Tibial artery (tissue), 4 donors: ENCODE results near the gene OR2G6.

Experiments used
- DNase-seq, 2 donors: peaks; one replicate each; pipeline ENCODE4 v3.0.0-alpha.2; 2019
- H3K27ac ChIP-seq, 2 donors: fragments of 200-600 bp; sonication (generic) in 1 of 2; 1 replicate in 1 of 2; 2 replicates in 1 of 2; pipeline ENCODE4 v1.5.1; 2018 to 2019; ENCODE audit warnings: mild to moderate bottlenecking in 1 of 2
- H3K27me3 ChIP-seq, 2 donors: fragments of 200-600 bp; sonication (generic) in 1 of 2; one replicate each; pipeline versions ENCODE4 v1.5.1 to v1.6.0; 2016 to 2019
- H3K36me3 ChIP-seq, 3 donors: fragments of 200-600 bp; sonication (generic) in 2 of 3; one replicate each; pipeline ENCODE4 v1.5.1; 2016 to 2019; ENCODE audit warnings: mild to moderate bottlenecking in 2 of 3
- H3K4me1 ChIP-seq, 4 donors: fragments of 200-600 bp; sonication (generic) in 2 of 4; 1 replicate in 3 of 4; 2 replicates in 1 of 4; pipeline ENCODE4 v1.5.1; 2016 to 2019
- H3K4me3 ChIP-seq, 2 donors: fragments of 200-600 bp; sonication (generic) in 1 of 2; 1 replicate in 1 of 2; 2 replicates in 1 of 2; pipeline ENCODE4 v1.5.1; 2018 to 2019; ENCODE audit warnings: mild to moderate bottlenecking in 2 of 2
- H3K9me3 ChIP-seq, 3 donors: fragments of 200-600 bp; sonication (generic) in 1 of 3; one replicate each; pipeline ENCODE4 v1.5.1; 2016 to 2019
- intact Hi-C: fragments of 100-400 bp; cut with DNase I; formaldehyde crosslinking; loops from one replicate; pipeline ENCODE4 v1.15.0; 2023; ENCODE audit warnings: low total_unique reads
- TF ChIP-seq, protein P1 (sequence below), 2 experiments: fragments of 200-600 bp in 1 of 2; fragments of 450-650 bp in 1 of 2; IDR thresholded peaks; one replicate each; pipeline ENCODE4 v1.5.1; 2017 to 2019; ENCODE audit warnings: antibody characterized with exemption in 2 of 2, mild to moderate bottlenecking in 1 of 2, moderate library complexity in 1 of 2

OR2G6 gene

DNA sequence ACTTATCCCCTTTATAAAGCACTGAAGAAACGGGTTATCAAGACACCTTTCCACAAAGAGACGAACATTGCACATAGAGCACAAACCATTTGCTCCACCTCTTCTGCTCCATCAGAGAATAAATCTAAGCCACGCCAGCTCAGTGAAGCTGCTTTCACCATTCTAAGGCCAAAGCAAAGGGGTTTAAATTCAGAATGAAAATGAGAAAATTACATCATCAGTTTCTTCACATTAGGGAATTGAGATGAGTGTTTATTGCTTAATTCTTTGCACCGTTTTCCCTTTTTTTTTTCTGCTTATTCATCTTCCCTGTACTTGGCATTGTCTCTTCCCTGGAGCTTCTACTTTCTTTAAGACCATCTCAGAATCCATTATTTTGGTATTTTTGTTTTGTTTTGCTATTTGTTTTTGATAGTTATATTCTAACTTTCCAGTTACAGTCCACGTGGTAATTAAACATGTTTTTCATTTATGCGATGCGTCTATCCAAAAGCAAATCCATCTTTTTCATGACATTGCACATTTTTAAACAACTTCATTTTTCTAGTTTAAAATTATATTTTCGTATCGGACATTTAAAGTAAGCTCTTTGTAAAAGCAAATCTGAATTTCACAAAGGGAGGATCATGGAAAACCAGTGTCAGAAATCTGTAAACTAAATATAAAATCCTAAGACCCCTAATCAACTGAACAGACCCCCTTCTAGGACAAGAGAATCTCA lies 68.5 kb downstream of the OR2G6 start:
- Histone ChIP-seq H3K36me3 (no peaks in the 10 kb centered on the region), H3K4me1 (no peaks in the 10 kb centered on the region), H3K27ac (no peak overlapping the region), H3K9me3 (no peaks in the 10 kb centered on the region), H3K4me3 (no peak overlapping the region), H3K27me3 (no peaks in the 10 kb centered on the region)
- TF ChIP-seq, protein P1, sequence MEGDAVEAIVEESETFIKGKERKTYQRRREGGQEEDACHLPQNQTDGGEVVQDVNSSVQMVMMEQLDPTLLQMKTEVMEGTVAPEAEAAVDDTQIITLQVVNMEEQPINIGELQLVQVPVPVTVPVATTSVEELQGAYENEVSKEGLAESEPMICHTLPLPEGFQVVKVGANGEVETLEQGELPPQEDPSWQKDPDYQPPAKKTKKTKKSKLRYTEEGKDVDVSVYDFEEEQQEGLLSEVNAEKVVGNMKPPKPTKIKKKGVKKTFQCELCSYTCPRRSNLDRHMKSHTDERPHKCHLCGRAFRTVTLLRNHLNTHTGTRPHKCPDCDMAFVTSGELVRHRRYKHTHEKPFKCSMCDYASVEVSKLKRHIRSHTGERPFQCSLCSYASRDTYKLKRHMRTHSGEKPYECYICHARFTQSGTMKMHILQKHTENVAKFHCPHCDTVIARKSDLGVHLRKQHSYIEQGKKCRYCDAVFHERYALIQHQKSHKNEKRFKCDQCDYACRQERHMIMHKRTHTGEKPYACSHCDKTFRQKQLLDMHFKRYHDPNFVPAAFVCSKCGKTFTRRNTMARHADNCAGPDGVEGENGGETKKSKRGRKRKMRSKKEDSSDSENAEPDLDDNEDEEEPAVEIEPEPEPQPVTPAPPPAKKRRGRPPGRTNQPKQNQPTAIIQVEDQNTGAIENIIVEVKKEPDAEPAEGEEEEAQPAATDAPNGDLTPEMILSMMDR (IDR thresholded peaks at IDR 0.05), result no peak
- intact Hi-C loops, result no loop called here
- no peak for DNase-seq
